HG02981 (cell line): Measurements from ENCODE around the gene IFNA8.
"Not testable (repeated sequence)": the region's sequence is repeated elsewhere in the genome, so short reads cannot be mapped to it uniquely, and the experiment has no call there.

Experiments
- ATAC-seq: cut with Tn5 transposase; IDR thresholded peaks from one replicate; pipeline ENCODE4 v1.9.1; 2021; ENCODE audit warnings: mild to moderate bottlenecking, moderate library complexity; ENCODE audit not compliant: unreplicated experiment

IFNA8 gene

GRCh38 chr9:21415493-21416267 is 6.8 kb downstream of the IFNA8 start:
- no peak for ATAC-seq

GRCh38 chr9:21428235-21428634 is 19.3 kb downstream of the IFNA8 start:
- ATAC-seq: no peak

GRCh38 chr9:21429191-21429590 is 20.3 kb downstream of the IFNA8 start:
- no peak for ATAC-seq

GRCh38 chr9:21432672-21433425 is 23.9 kb downstream of the IFNA8 start:
- peak; percentile 62 for ATAC-seq

- ATAC-seq: no peak
Observed at GRCh38 chr9:21434202-21435014, 25.5 kb downstream of the IFNA8 start.

- not testable (repeated sequence) for ATAC-seq
Observed at GRCh38 chr9:21435015-21435383, 26.1 kb downstream of the IFNA8 start.

GRCh38 chr9:21440139-21440538 is 31.2 kb downstream of the IFNA8 start, which contains the start of gene IFNA1:
TSS of gene IFNA1 (plus strand) at chr9:21440439. CDS start at chr9:21440508, 69 bp downstream.
- ATAC-seq: no peak

- ATAC-seq: peak; percentile 90
Observed at GRCh38 chr9:21443849-21444625, 35.1 kb downstream of the IFNA8 start.

GRCh38 chr9:21449312-21449711 is 40.4 kb downstream of the IFNA8 start:
- not testable (repeated sequence) for ATAC-seq

- no peak for ATAC-seq
Observed at GRCh38 chr9:21450733-21451394, 41.9 kb downstream of the IFNA8 start.

- ATAC-seq: no peak
Observed at GRCh38 chr9:21452681-21453080, 43.8 kb downstream of the IFNA8 start.

GRCh38 chr9:21454149-21454548 is 45.2 kb downstream of the IFNA8 start:
- ATAC-seq: no peak

GRCh38 chr9:21455320-21455719 is 46.4 kb downstream of the IFNA8 start:
- ATAC-seq: peak; percentile 83
